ENCODE measurements around the gene CTBP2.
"Not testable (repeated sequence)": the region's sequence is repeated elsewhere in the genome, so short reads cannot be mapped to it uniquely, and the experiment has no call there.

The CTBP2 gene

DNA sequence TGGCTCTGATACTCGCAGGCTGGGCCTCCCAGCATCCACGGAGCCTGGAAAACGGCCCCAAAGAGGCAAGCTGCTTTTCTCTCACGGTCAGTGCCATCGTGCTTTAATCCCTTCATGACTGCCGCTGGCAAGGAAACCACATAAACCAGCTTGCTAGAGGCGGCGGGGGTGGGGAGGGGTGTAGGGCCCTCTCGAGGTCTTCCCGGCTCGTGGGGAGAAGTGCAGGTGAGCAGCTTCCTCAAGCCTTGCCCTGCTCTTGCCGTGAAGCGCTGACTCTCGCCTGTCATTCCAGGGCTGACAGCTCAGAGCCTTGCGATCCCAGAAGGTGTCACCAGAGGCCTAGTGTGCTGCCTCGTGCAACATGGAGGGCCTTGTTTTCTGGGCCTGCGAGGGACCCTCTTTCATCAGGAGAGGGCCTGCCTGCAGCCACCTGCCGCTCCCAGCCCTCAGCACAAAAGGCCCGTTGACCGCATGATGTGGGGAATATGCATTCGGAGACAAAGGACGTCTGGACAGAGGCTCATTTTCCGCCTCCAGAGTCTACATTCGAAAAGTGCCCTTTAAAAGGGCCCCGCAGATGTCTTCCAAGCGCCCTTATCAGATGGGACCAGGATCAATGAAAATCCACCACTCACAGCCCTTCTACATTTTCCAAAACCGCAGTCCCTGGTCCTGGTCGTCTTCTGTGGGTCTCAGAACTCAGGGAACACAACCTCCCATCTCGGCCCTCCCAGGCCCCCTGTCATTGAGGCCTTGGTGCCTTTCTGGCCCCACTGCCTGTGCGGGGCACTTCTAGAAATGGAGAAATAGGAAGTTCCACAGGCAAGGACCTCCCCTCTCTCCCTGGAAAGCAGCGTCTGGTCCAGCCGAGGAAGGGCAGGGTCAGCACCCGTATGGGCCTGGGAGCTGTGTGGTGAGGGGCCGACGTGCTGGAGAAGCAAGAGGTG, 159.7 kb downstream of the CTBP2 start:
- no peak for DNase-seq (ENCODE audit: low read depth in 1 of 2, low spot score in 1 of 2)

- DNase-seq (ENCODE audit: low read depth in 1 of 2, low spot score in 1 of 2) = no peak
Measured at GRCh38 chr10:124999433-125000365, 160.7 kb downstream of the CTBP2 start.

DNA sequence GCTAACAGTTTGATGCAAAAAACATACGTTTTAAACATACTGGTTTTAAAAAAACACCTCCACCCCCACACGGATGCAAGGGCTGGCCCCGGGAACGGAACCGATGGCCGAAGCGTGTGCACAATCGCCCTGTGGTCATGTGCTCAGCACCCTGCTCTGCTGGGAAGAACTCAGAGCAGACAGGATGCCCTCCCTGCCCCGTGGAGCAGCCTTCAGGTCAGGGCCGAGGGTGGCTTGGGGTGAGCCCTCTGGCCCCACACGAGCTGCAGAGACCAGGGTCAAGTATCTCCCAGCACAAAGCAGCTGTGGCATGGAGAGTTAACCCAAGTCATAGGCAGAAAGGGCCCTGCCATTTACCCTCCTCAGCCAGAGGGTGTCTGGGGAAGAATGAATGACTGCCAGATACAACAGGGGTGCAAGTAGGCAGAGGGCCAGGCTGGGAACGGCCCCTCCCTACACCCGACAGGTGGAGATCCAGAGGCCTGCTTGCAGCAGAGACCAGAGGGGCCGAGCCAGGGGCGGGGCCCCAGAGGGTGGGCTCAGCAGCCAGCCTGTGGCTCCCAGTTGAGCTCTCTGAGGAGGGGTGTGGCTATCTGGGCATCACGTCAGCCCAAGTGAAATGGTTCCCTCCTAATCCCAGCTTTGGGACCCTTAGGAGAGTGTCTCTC, 161.6 kb downstream of the CTBP2 start:
- no peak for DNase-seq (ENCODE audit: low read depth in 1 of 2, low spot score in 1 of 2)

DNA sequence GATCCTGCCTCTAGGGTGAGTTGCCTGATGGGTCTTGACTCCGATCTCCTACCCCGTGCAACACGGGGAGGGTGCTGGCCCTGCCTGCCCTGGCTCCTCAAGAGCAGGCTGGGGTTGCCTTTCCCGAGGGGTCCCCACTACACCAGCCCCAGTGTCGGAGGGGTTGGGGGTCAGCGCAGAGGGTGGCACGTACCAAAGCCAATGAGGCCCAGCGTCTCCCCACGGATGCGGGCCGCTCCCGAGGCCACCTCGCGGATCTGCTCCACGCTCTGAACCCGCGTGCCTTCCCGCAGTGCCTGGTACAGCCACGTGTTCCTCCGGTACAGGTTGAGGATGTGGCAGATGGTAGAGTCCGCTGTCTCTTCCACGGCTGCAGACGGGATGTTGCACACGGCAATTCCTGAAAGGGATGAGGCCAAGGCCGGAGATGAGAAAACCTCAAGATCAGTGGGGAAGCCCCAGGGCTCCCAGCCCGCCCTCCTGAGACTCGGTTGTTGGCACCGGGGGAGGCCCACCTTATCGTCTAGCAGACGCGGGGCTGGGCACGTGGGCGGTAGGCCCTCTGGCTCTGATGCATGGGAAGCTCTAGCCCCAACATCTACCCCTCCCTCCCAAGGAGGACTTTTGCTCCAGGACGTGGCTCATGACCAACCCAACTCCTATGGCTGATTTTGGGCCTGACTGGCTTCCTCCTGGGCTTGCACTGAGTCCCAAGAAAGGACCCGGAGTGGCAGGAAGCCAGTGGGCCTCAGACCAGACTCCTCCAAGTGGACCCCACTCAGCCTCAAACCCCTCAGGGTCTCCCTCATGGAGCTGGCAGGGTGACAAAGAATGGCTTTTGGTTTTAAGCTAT, 162.4 kb downstream of the CTBP2 start:
- DNase-seq (ENCODE audit: low read depth in 1 of 2, low spot score in 1 of 2) = no peak

- DNase-seq (ENCODE audit: low read depth in 1 of 2, low spot score in 1 of 2) = no peak
Measured at GRCh38 chr10:124997306-124997705, 163.1 kb downstream of the CTBP2 start.

GRCh38 chr10:124996854-124997215, 163.5 kb downstream of the CTBP2 start:
- DNase-seq (ENCODE audit: low read depth in 1 of 2, low spot score in 1 of 2) = no peak

DNA sequence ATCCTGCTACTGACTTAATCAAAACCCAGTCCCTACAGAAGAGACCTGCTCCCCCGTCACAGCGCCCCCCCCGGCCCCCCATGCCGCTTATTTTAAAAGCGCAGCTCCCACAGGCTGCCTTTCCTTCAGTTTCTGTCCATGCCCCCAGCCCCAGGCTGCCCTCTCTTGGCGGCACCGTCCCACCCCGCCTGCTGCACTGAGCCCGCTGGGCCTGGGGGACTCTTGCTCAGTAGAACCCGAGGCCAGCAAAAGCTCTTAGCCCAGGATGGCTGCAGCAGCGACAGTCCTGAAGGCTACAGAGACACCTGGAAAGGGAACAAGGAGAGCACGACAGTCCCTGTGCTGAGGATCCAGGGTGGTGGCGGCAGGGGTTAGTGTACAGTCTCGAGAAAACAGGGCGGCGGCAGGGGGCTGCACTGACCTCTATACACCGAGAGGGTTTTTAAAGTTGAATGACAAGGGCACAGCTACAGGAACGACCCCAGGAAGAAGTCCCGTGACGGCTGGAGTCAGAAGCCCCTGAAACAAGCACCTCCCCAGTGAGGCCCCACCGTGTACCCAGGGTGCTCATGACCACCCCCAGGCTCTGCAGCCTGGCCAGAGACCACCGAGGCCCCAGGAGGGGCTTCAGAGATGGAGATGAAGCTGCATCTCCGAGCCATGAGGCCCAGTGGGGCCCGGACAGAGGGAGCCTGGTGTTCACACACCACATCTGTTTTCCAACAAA, 164.1 kb downstream of the CTBP2 start:
- no peak for DNase-seq (ENCODE audit: low read depth in 1 of 2, low spot score in 1 of 2)

GRCh38 chr10:124995605-124996004, 164.8 kb downstream of the CTBP2 start:
- no peak for DNase-seq (ENCODE audit: low read depth in 1 of 2, low spot score in 1 of 2)

GRCh38 chr10:124994573-124995473, 165.5 kb downstream of the CTBP2 start:
- no peak for DNase-seq (ENCODE audit: low read depth in 1 of 2, low spot score in 1 of 2)

GRCh38 chr10:124993736-124994451, 166.5 kb downstream of the CTBP2 start:
- DNase-seq (ENCODE audit: low read depth in 1 of 2, low spot score in 1 of 2) = no peak

DNA sequence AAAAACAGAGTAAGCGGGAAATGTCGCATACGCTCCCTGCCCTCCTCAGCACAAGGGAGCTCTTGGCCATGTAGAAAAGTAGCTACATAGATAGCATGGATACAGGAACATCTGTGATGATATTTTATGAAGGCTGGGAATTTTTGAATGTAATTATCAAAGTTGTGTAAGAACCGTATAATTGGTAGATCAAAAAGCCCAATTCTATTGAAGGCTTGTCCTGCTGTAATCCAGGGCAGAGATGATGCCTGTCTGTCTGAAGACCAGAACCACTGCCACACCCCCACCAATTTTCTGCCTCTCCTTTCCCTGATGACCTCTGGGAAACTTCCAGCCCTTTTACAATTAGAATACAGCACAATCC, 167.0 kb downstream of the CTBP2 start:
- DNase-seq (ENCODE audit: low read depth in 1 of 2, low spot score in 1 of 2) = no peak

DNA sequence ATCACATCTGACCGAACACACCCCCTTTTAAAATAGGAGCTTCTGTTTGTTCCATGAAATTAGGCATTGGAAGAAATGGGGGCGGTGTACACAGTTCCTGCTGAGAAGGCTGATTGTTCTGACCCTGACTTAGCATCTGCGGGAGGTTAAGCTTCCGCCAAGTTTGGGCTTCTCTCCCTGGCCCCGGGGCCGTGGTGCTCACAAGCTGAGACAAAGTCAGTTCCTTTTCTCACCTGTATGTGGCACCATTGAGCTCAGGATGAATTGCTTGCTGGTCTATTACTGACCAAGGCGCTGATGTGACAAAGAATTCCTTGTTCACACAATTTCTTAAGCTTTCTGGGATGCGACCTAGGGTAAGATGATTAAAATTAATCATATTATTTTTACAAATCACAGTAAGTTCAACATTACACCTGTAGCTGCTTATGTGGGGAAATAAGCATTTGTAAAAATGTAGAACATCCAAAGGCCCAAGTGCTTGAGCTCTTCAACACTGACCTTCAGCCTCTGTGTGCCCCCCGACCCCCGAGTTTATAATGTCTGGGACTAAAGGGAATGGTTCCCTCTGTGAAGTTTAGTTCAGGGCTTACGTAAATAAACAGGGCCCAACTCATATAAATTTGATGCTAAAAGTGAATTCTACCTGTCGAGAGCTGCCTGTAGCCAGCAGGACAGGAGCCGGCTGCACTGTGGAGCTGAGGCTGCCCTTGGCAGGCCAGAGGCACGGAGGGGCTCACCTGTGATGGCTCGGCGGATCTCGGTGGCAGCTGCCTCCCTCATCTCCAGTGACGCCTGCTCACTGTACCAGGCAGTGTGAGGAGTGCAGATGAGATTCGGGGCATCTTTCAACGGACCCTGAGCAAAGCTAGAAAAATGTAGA, 167.7 kb downstream of the CTBP2 start:
- DNase-seq (ENCODE audit: low read depth in 1 of 2, low spot score in 1 of 2) = no peak

GRCh38 chr10:124991835-124992234, 168.5 kb downstream of the CTBP2 start:
- no peak for DNase-seq (ENCODE audit: low read depth in 1 of 2, low spot score in 1 of 2)

DNA sequence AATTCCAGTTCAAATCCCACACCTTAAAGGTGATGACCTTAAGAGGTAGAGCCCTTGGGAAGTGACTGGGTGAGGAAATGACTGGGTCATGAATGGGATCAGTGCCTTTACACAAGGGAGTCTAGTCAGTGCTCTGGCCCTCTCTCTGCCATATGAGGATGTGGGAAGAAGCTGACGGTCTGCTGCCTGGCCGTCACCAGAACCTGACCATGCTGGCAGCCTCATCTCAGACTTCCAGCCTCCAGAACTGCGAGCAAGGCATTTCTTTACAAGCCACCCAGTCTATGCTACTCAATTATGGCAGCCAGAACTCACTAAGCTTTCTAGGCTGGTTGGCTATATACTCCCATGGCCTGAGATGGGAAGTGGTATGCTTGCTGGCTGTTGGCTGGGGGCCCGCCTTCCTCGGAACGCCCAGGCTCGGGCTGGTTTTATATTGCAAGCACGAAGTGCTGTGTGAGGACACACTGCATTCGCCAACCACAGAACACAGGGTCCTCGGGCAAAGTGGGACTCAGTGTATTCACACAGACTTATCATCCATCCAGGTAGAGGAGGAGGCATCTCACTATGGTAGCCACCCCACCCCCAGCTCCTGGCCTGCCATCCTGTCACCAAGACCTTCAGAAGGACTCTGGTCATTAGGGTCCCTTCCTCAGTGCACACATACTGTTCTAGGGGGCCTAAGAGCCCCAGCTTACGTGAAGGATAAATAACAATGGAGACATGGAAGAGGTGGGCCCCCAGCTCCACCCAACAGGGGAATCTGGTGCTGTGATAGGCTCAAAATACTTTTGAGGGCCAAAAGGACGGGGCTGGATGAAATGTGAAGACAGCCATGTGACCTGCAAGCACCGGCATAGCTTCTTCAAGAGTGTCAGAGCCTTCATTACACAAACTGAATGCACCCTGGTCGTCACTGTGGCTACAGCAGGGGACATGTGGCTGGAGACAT, 169.4 kb downstream of the CTBP2 start:
- no peak for DNase-seq (ENCODE audit: low read depth in 1 of 2, low spot score in 1 of 2)

DNA sequence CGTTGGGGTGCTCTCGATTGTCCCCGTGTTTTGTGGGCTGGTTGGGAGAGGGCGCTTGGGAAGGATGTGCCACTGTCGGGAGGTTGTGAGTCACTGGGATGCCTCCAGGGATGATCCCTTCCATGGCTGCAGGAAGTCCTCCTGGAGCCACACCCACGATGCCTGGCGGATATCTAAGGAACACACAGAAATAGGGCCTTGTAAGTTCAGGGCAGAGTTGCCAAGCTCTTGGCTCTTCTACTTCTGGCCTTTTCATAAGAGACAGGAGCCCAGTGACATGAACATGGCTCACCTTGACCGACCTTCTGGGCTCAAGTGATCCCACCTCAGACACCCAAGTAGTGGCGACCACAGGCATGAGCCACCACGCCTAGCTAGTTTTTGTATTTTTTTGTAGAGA, 170.8 kb downstream of the CTBP2 start:
- DNase-seq (ENCODE audit: low read depth in 1 of 2, low spot score in 1 of 2) = no peak

- not testable (repeated sequence) for DNase-seq (ENCODE audit: low read depth in 1 of 2, low spot score in 1 of 2)
Measured at GRCh38 chr10:124988753-124989152, 171.6 kb downstream of the CTBP2 start.

All from activated CD4-positive, alpha-beta T cell treated with anti-CD3 and anti-CD28 coated beads, Interleukin-2, amount 50 U/mL, for 24 hours (primary cell).